ENCODE results near the gene CORO6. TPM values are rescaled to one million over a fixed set of nuclear protein-coding genes. Genes with fewer than 3 reads are reported as not detected.

The CORO6 gene
- total RNA-seq, 4 donors from 2014 or later: 2.0 to 39.9 (median 6.5) TPM

DNA sequence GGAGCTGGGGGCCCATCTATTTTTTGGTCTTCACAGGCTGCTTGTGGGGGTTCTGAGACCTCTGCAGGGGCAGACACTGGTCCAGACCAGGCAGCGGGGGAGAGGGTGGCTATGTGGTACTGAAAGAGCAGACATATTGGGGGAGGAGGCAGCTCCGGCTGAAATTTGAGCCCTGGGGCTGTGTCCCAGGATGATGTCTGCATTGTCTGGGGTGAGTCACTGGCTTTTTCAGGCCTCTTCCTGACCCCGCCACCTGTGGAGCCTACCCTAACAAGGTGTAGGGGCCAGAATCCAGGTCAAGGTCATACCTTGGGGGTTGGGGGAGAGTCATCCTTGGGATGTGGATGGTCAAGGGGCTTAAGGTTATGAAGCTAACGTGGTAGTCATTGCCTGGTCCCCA lies 2.4 kb downstream of the CORO6 start:
- H3K36me3 ChIP-seq: no peaks in the 10 kb centered on the region
- TF ChIP-seq, protein P1, sequence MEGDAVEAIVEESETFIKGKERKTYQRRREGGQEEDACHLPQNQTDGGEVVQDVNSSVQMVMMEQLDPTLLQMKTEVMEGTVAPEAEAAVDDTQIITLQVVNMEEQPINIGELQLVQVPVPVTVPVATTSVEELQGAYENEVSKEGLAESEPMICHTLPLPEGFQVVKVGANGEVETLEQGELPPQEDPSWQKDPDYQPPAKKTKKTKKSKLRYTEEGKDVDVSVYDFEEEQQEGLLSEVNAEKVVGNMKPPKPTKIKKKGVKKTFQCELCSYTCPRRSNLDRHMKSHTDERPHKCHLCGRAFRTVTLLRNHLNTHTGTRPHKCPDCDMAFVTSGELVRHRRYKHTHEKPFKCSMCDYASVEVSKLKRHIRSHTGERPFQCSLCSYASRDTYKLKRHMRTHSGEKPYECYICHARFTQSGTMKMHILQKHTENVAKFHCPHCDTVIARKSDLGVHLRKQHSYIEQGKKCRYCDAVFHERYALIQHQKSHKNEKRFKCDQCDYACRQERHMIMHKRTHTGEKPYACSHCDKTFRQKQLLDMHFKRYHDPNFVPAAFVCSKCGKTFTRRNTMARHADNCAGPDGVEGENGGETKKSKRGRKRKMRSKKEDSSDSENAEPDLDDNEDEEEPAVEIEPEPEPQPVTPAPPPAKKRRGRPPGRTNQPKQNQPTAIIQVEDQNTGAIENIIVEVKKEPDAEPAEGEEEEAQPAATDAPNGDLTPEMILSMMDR (IDR thresholded peaks at IDR 0.05): no peak
- TF ChIP-seq POLR2A (IDR thresholded peaks at IDR 0.05): no peak
- peaks cover 0 to 38% (median 0%) of the 10 kb centered on the region in 4 donors for H3K27me3 ChIP-seq
- no peak overlapping the region for H3K27ac ChIP-seq
- no peak overlapping the region for H3K4me3 ChIP-seq
- intact Hi-C loops (cut with DNase I): no loop called here
- H3K4me1 ChIP-seq: peaks cover 39 to 97% (median 39%) of the 10 kb centered on the region in 3 donors
- 80 to 92% methylated on average over 1 to 2 of the region's 4 CpGs for WGBS, 2 donors
- DNase-seq: no peak
- H3K9me3 ChIP-seq: no peaks in the 10 kb centered on the region

GRCh38 chr17:29619251-29619650 lies 3.5 kb downstream of the CORO6 start:
- no peak for DNase-seq

GRCh38 chr17:29618272-29619065 lies 4.2 kb downstream of the CORO6 start:
- intact Hi-C loops (cut with DNase I): loop anchor here (10.0 kb wide), 1 partner anchor 156 kb away; no protein-coding TSS in a partner anchor
- WGBS, 2 donors: 61 to 89% methylated on average over 7 of the region's 22 CpGs
- no peaks in the 10 kb centered on the region for H3K36me3 ChIP-seq
- no peak for TF ChIP-seq POLR2A (IDR thresholded peaks at IDR 0.05)
- TF ChIP-seq, protein P1 (IDR thresholded peaks at IDR 0.05): no peak
- peak overlapping the region; percentile 33 to 65 (median 42) for H3K4me3 ChIP-seq
- peak overlapping the region; percentile 63 to 75 (median 70) for H3K27ac ChIP-seq
- DNase-seq: no peak
- H3K4me1 ChIP-seq: peaks cover 56 to 99% (median 57%) of the 10 kb centered on the region in 3 donors
- no peaks in the 10 kb centered on the region for H3K9me3 ChIP-seq
- peaks cover 0 to 43% (median 0%) of the 10 kb centered on the region in 4 donors for H3K27me3 ChIP-seq

More at GRCh38 chr17:29619251-29619650, 3.5 kb downstream of the CORO6 start:
- intact Hi-C loops (cut with DNase I): loop anchor here (10.0 kb wide), 1 partner anchor 156 kb away; no protein-coding TSS in a partner anchor
- H3K36me3 ChIP-seq: no peaks in the 10 kb centered on the region
- peaks cover 49 to 97% (median 49%) of the 10 kb centered on the region in 3 donors for H3K4me1 ChIP-seq
- peaks cover 0 to 43% (median 0%) of the 10 kb centered on the region in 4 donors for H3K27me3 ChIP-seq
- H3K9me3 ChIP-seq: no peaks in the 10 kb centered on the region
- TF ChIP-seq, protein P1 (IDR thresholded peaks at IDR 0.05): peak in 1 of 6 experiments; percentile 7
- no peak for TF ChIP-seq POLR2A (IDR thresholded peaks at IDR 0.05)
- H3K4me3 ChIP-seq: no peak overlapping the region
- no peak overlapping the region for H3K27ac ChIP-seq

DNA sequence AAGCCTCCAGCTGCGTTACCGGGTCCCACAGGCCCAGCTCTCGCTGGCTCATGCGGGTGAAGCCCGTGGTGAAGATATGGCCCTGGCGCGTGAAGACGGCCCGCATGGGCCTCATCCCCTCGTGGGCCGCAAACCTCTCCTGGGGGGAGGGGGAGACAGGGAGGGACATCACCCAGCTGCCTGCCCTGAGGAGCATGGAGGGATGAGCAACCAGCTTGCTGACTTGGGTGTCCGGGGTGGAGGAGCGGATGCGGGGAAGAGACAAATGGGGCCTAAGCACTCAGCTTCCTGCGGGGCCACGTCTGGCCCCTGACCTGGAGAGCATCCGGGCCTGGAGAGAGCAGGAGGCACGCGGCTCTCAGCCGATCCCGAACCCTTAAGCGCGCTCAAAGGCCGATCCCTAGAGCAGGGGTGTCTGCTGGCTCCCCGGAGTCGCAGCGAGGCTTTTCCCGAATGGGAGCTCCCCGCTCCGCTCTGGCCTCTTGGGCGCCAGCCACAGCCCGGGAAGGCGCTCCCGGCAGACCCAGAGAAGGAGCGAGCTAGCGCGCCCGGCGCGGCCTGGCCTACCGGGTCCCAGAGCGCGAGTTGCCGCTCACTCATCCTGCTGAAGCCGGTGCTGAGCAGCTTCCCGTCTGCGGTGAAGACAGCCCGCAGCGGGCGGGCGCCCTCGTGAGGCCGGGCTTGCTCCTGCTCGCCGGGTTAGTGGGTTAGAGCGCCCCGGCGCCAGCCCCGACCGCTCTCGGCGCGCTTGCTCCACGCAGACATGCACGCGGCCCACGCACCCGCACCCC lies 5.0 kb downstream of the CORO6 start:
- intact Hi-C loops (cut with DNase I): loop anchor here (10.0 kb wide), 1 partner anchor 157 kb away; no protein-coding TSS in a partner anchor
- no peak for DNase-seq
- peak overlapping the region; percentile 63 to 75 (median 70) for H3K27ac ChIP-seq
- H3K4me1 ChIP-seq: peaks cover 53 to 99% (median 59%) of the 10 kb centered on the region in 3 donors
- TF ChIP-seq POLR2A (IDR thresholded peaks at IDR 0.05): peak in 1 of 4 donors; percentile 18
- TF ChIP-seq, protein P1 (IDR thresholded peaks at IDR 0.05): peak; percentile 65 to 90 (median 76)
- H3K36me3 ChIP-seq: no peaks in the 10 kb centered on the region
- no peaks in the 10 kb centered on the region for H3K9me3 ChIP-seq
- peak overlapping the region; percentile 33 to 65 (median 42) for H3K4me3 ChIP-seq
- peaks cover 0 to 39% (median 0%) of the 10 kb centered on the region in 4 donors for H3K27me3 ChIP-seq
- 0% methylated on average over 1 to 5 of the region's 68 CpGs for WGBS, 2 donors
